IMR-90 (cell line): Measurements from ENCODE around the gene UBE2C. TPM values are rescaled to one million over a fixed set of nuclear protein-coding genes. Genes with fewer than 3 reads are reported as not detected.

ENCODE experiments used
- ATAC-seq: fragments of 200-7000 bp; cut with Tn5 transposase; 2 replicates; pipeline ENCODE4 v1.9.1; 2020; ENCODE audit warnings: low read depth, mild to moderate bottlenecking, moderate library complexity
- BruUV-seq: library from RNA; stranded (reverse); fragments of 400-500 nt; replicated peaks from 2 replicates; lab custom pipeline; 2021; lab: Mats Ljungman, UMichigan
- CTCF ChIA-PET: fragments of 300-600 bp; formaldehyde crosslinking; extraction: SDS; loops from one replicate; lab custom pipeline; 2021; ENCODE audit warnings: antibody characterized with exemption; lab: Yijun Ruan, JAX
- POLR2A ChIA-PET: fragments of 300-600 bp; sonication (Branson Sonifier 250); formaldehyde crosslinking; loops from one replicate; lab custom pipeline; 2022; ENCODE audit warnings: antibody characterized with exemption; ENCODE audit not compliant: unreplicated experiment; lab: Charles Lee
- DNase-seq: peaks from one replicate; pipeline ENCODE4 v3.0.0; 2013
- H2AFZ ChIP-seq: replicated peaks from 2 replicates; pipeline ENCODE3; 2013; ENCODE audit warnings: low read length, mild to moderate bottlenecking; ENCODE audit not compliant: poor library complexity
- H2AK5ac ChIP-seq: 2 replicates; pipeline ENCODE4 v1.6.1; 2013; ENCODE audit warnings: low read depth, low read length, inconsistent platforms
- H2AK9ac ChIP-seq: replicated peaks from 2 replicates; pipeline ENCODE3; 2013; ENCODE audit warnings: mild to moderate bottlenecking, low read depth, low read length, moderate library complexity; ENCODE audit not compliant: poor library complexity
- H2BK120ac ChIP-seq: 2 replicates; pipeline ENCODE4 v1.6.1; 2013; ENCODE audit warnings: low read depth, low read length, inconsistent platforms
- H2BK15ac ChIP-seq: 3 replicates; pipeline ENCODE4 v1.6.1; 2013; ENCODE audit warnings: low read depth, low read length, inconsistent platforms
- H2BK20ac ChIP-seq: 2 replicates; pipeline ENCODE4 v1.6.1; 2013; ENCODE audit warnings: low read depth, mild to moderate bottlenecking, inconsistent platforms, low read length, moderate library complexity
- H2BK5ac ChIP-seq: 2 replicates; pipeline ENCODE4 v1.6.1; 2013; ENCODE audit warnings: mild to moderate bottlenecking, low read depth, low read length, inconsistent platforms; ENCODE audit not compliant: poor library complexity, severe bottlenecking
- H3K14ac ChIP-seq: replicated peaks from 2 replicates; pipeline ENCODE4 v1.6.1; 2013; ENCODE audit warnings: low read depth, low read length, inconsistent platforms
- H3K18ac ChIP-seq: 2 replicates; pipeline ENCODE4 v1.6.1; 2013; ENCODE audit warnings: low read depth, low read length, control low read depth
- H3K23ac ChIP-seq: 2 replicates; pipeline ENCODE4 v1.6.1; 2013; ENCODE audit warnings: low read depth, low read length, inconsistent platforms
- H3K27ac ChIP-seq: 2 replicates; pipeline ENCODE4 v1.5.1; 2013; ENCODE audit warnings: mild to moderate bottlenecking, control low read depth, low read length; ENCODE audit not compliant: insufficient read depth
- H3K27me3 ChIP-seq: 2 replicates; pipeline ENCODE4 v1.6.1; 2013; ENCODE audit warnings: low read length; ENCODE audit not compliant: control insufficient read depth, insufficient read depth
- H3K36me3 ChIP-seq: 2 replicates; pipeline ENCODE4 v1.6.1; 2013; ENCODE audit warnings: low read length, mixed read lengths; ENCODE audit not compliant: control insufficient read depth, insufficient read depth
- H3K4ac ChIP-seq: 2 replicates; pipeline ENCODE4 v1.6.1; 2013; ENCODE audit warnings: low read depth, low read length, inconsistent platforms
- H3K4me1 ChIP-seq: 2 replicates; pipeline ENCODE4 v1.6.1; 2013; ENCODE audit warnings: low read length, mixed read lengths; ENCODE audit not compliant: control insufficient read depth, insufficient read depth
- H3K4me2 ChIP-seq: 2 replicates; pipeline ENCODE4 v1.6.1; 2013; ENCODE audit warnings: low read depth, mild to moderate bottlenecking, control low read depth, low read length, moderate library complexity
- H3K4me3 ChIP-seq: 2 replicates; pipeline ENCODE4 v1.5.1; 2013; ENCODE audit warnings: low read depth, mild to moderate bottlenecking, control low read depth, low read length, moderate library complexity; ENCODE audit not compliant: insufficient read depth
- H3K56ac ChIP-seq: 2 replicates; pipeline ENCODE4 v1.6.1; 2013; ENCODE audit warnings: low read length, inconsistent platforms; ENCODE audit not compliant: insufficient read depth; ENCODE audit errors: extremely low read depth
- H3K79me1 ChIP-seq, 2 experiments: 2 replicates each; pipeline ENCODE4 v1.6.1; 2013; ENCODE audit warnings: low read length in 2 of 2, inconsistent platforms in 1 of 2, low read depth in 1 of 2
- H3K9ac ChIP-seq: 2 replicates; pipeline ENCODE4 v1.6.1; 2013; ENCODE audit warnings: low read depth, low read length, control low read depth
- H3K9me1 ChIP-seq: 2 replicates; pipeline ENCODE4 v1.6.1; 2013; ENCODE audit warnings: low read length, inconsistent platforms; ENCODE audit not compliant: insufficient read depth
- H3K9me3 ChIP-seq: 2 replicates; pipeline ENCODE4 v1.6.1; 2013; ENCODE audit warnings: low read length; ENCODE audit not compliant: control insufficient read depth, insufficient read depth
- H4K20me1 ChIP-seq: 2 replicates; pipeline ENCODE4 v1.6.1; 2013; ENCODE audit warnings: low read length, inconsistent platforms; ENCODE audit not compliant: insufficient read depth
- H4K5ac ChIP-seq: 2 replicates; pipeline ENCODE4 v1.6.1; 2013; ENCODE audit warnings: mild to moderate bottlenecking, low read depth, low read length, control low read depth
- H4K8ac ChIP-seq, 2 experiments: 2 replicates each; pipeline ENCODE4 v1.6.1; 2013; ENCODE audit warnings: low read depth in 2 of 2, low read length in 2 of 2, control low read depth in 1 of 2, inconsistent platforms in 1 of 2
- H4K91ac ChIP-seq: 2 replicates; pipeline ENCODE4 v1.6.1; 2013; ENCODE audit warnings: low read depth, low read length, inconsistent platforms; ENCODE audit not compliant: insufficient read depth
- BHLHE40 ChIP-seq: fragments of 150-350 bp; IDR thresholded peaks from 2 replicates; pipeline ENCODE4 v1.6.1; 2016; ENCODE audit warnings: mild to moderate bottlenecking, low read depth, low read length
- CEBPB ChIP-seq: IDR thresholded peaks from 2 replicates; pipeline ENCODE4 v1.6.1; 2012; ENCODE audit warnings: low read depth, low read length, improper control_type of control experiment
- CHD1 ChIP-seq: IDR thresholded peaks from 2 replicates; pipeline ENCODE4 v1.6.1; 2012; ENCODE audit warnings: low read depth, low read length, improper control_type of control experiment
- CTCF ChIP-seq: conservative IDR thresholded peaks from 2 replicates; pipeline ENCODE4 v1.5.1; 2012; ENCODE audit warnings: mild to moderate bottlenecking, low read depth, low read length, improper control_type of control experiment
- ELK1 ChIP-seq: fragments of 150-350 bp; IDR thresholded peaks from 2 replicates; pipeline ENCODE4 v1.6.1; 2016; ENCODE audit warnings: low read depth, mild to moderate bottlenecking, low read length, moderate library complexity, borderline replicate concordance
- FOS ChIP-seq: fragments of 150-350 bp; IDR thresholded peaks from 2 replicates; pipeline ENCODE4 v1.6.1; 2016; ENCODE audit warnings: low read depth, low read length
- MAFK ChIP-seq: IDR thresholded peaks from 2 replicates; pipeline ENCODE4 v1.6.1; 2012; ENCODE audit warnings: low read depth, low read length, improper control_type of control experiment
- MAZ ChIP-seq: IDR thresholded peaks from 2 replicates; pipeline ENCODE4 v1.6.1; 2012; ENCODE audit warnings: low read depth, mild to moderate bottlenecking, low read length, improper control_type of control experiment, moderate library complexity, borderline replicate concordance
- RFX5 ChIP-seq: IDR thresholded peaks from 2 replicates; pipeline ENCODE4 v1.8.0; 2012; ENCODE audit warnings: low read depth, mild to moderate bottlenecking, low read length, moderate library complexity
- WGBS, 2 experiments: methylation state at CpG; one replicate each; pipeline versions ENCODE4 v1.1.5 to v1.1.7; 2013; ENCODE audit warnings: missing lambda C conversion rate in 2 of 2; ENCODE audit not compliant: insufficient read length in 1 of 2; ENCODE audit errors: extremely low coverage in 2 of 2; 5-methylcytosine and 5-hydroxymethylcytosine counted together
- dilution Hi-C: fragments of 300-500 bp; cut with HindIII; formaldehyde crosslinking; loops from one replicate; pipeline ENCODE4 v1.14.3; 2018; ENCODE audit warnings: low sequenced_read_pairs; ENCODE audit not compliant: unreplicated experiment
- in situ Hi-C: fragments of 300-500 bp; cut with MboI; formaldehyde crosslinking; loops from 3 replicates; pipeline ENCODE4 v1.14.3; 2019; ENCODE audit warnings: low sequenced_read_pairs, inconsistent platforms, mixed read lengths
- intact Hi-C: fragments of 100-400 bp; cut with micrococcal nuclease; formaldehyde crosslinking; loops from 2 replicates; pipeline ENCODE4 v1.10.0; 2022
- polyA plus RNA-seq, 3 experiments: library from polyadenylated mRNA; depleted of rRNA; stranded (reverse); fragments of >200 nt; gene quantifications; 2 replicates each; pipeline ENCODE4 v1.2.3, GENCODE V29; 2012; ENCODE audit warnings: low replicate concordance in 1 of 3
- total RNA-seq: library from RNA; depleted of rRNA; stranded (reverse); fragments of >200 nt; gene quantifications from 2 replicates; pipeline ENCODE4 v1.2.3, GENCODE V29; 2012

UBE2C gene
- total and polyA plus RNA-seq, 2 of the 4 experiments (the other 2 are of a cell fraction), result 43.4 to 120 TPM

GRCh38 chr20:45772693-45773092, 39.8 kb upstream of the UBE2C start (continued):
- no peak for TF ChIP-seq CTCF
- TF ChIP-seq MAFK, result no peak
- TF ChIP-seq MAZ, result no peak
- TF ChIP-seq CHD1, result no peak

- no peak overlapping the region for H3K4ac ChIP-seq
- BruUV-seq, result no TSS peak
- no peak overlapping the region for H4K8ac ChIP-seq
- no peak overlapping the region for H3K4me3 ChIP-seq
- dilution Hi-C loops, result no loop called here
- H3K4me1 ChIP-seq, result peaks cover 21% of the 10 kb centered on the region
- no peak overlapping the region for H2AK9ac ChIP-seq
- H3K4me2 ChIP-seq, result no peak overlapping the region
- H2AK5ac ChIP-seq, result peak overlapping the region; percentile 57; the same call in 1 of the 2 replicates
- ChIA-PET CTCF (no interaction called here), POLR2A (no interaction called here)
- H3K27ac ChIP-seq, result no peak overlapping the region
- H3K23ac ChIP-seq, result no peak overlapping the region
- no peak overlapping the region for H3K9ac ChIP-seq
- 0 out of 3 replicates have a peak overlapping the region, but pooled peaks have one; percentile 13 for H2BK15ac ChIP-seq
- no peak overlapping the region for H3K14ac ChIP-seq
- no peak overlapping the region for H4K5ac ChIP-seq
- no peak overlapping the region; the same call in 1 of the 2 replicates for H4K91ac ChIP-seq
- in situ Hi-C loops, result loop anchor here (5.0 to 25.0 kb wide), 5 partner anchors 238 to 1838 kb away; partner anchors contain the start of genes EPPIN, TTPAL and WFDC6
- H3K9me3 ChIP-seq, result no peaks in the 10 kb centered on the region
- no peak overlapping the region for H2BK120ac ChIP-seq
- no peak overlapping the region for H3K56ac ChIP-seq
- H4K20me1 ChIP-seq, result peaks cover 11% of the 10 kb centered on the region
- H3K18ac ChIP-seq, result no peak overlapping the region
- DNase-seq (no peak), ATAC-seq (no peak)
- H3K27me3 ChIP-seq, result peaks cover 16% of the 10 kb centered on the region
- H2BK20ac ChIP-seq, result no peak overlapping the region
- H2AFZ ChIP-seq, result no peak overlapping the region
- no peaks in the 10 kb centered on the region for H3K36me3 ChIP-seq
- no peak overlapping the region for H2BK5ac ChIP-seq
- TF ChIP-seq FOS, result no peak
- TF ChIP-seq BHLHE40, result no peak
- no peak for TF ChIP-seq RFX5
- TF ChIP-seq CEBPB, result no peak
- TF ChIP-seq ELK1, result no peak
- TF ChIP-seq CTCF, result no peak
- TF ChIP-seq MAFK, result no peak
- H3K79me1 ChIP-seq, result no peaks in the 10 kb centered on the region
- WGBS, 2 experiments, result no CpG with 5 or more reads among the region's 2 CpGs
- intact Hi-C loops, result loop anchor here (5.0 to 10.0 kb wide), 7 partner anchors 310 to 1080 kb away; partner anchors contain the start of genes NCOA5, STK4 and TOMM34
- peaks cover 19% of the 10 kb centered on the region for H3K9me1 ChIP-seq
Measured at GRCh38 chr20:45774945-45775344, 37.5 kb upstream of the UBE2C start.
